ENCODE data around the gene ASIC5. TPM values are rescaled to one million over a fixed set of nuclear protein-coding genes. Genes with fewer than 3 reads are reported as not detected.

ASIC5 gene
- total RNA-seq, 4 donors from 2014 or later = not detected

GRCh38 chr4:155795991-155796390 is 70.1 kb downstream of the ASIC5 start:
- no peaks in the 10 kb centered on the region for H3K9me3 ChIP-seq
- no peak for TF ChIP-seq EP300 (IDR thresholded peaks at IDR 0.05; ENCODE audit: low read depth)
- TF ChIP-seq CTCF (IDR thresholded peaks at IDR 0.05) = peak in 2 of 5 experiments; percentile 17 to 30
- TF ChIP-seq POLR2AphosphoS5 (IDR thresholded peaks at IDR 0.05) = no peak
- TF ChIP-seq POLR2A (IDR thresholded peaks at IDR 0.05) = no peak
- no peak overlapping the region for H3K27ac ChIP-seq
- in situ Hi-C loops (cut with MboI; ENCODE audit: low pct_ligation_motif_present in 1 of 4, low pct_unique_long_range_greater_than_20kb in 1 of 4, low sequenced_read_pairs in 3 of 4) (loop anchor here in 3 of 4 donors (10.0 to 25.0 kb wide), 2 partner anchors 351 to 359 kb away; no protein-coding TSS in a partner anchor), intact Hi-C loops (cut with DNase I; ENCODE audit: low total_unique reads) (no loop called here)
- no peaks in the 10 kb centered on the region for H3K27me3 ChIP-seq
- no peak overlapping the region for H3K4me3 ChIP-seq
- H3K36me3 ChIP-seq = no peaks in the 10 kb centered on the region
- DNase-seq = no peak
- 60 to 63% methylated on average over 1 to 3 of the region's 3 CpGs for WGBS, 2 donors (ENCODE audit: low coverage in 1 of 2)
- no peaks in the 10 kb centered on the region for H3K4me1 ChIP-seq

GRCh38 chr4:155794589-155795236 is 71.4 kb downstream of the ASIC5 start:
- no peaks in the 10 kb centered on the region for H3K36me3 ChIP-seq
- intact Hi-C loops (cut with DNase I; ENCODE audit: low total_unique reads) (no loop called here), in situ Hi-C loops (cut with MboI; ENCODE audit: low pct_ligation_motif_present in 1 of 4, low pct_unique_long_range_greater_than_20kb in 1 of 4, low sequenced_read_pairs in 3 of 4) (loop anchor here in 3 of 4 donors (10.0 to 25.0 kb wide), 2 partner anchors 350 to 357 kb away; no protein-coding TSS in a partner anchor)
- no peaks in the 10 kb centered on the region for H3K27me3 ChIP-seq
- H3K27ac ChIP-seq = no peak overlapping the region
- no peak overlapping the region for H3K4me3 ChIP-seq
- 75 to 80% methylated on average over 1 of the region's 1 CpG for WGBS, 2 donors (ENCODE audit: low coverage in 1 of 2)
- H3K4me1 ChIP-seq = no peaks in the 10 kb centered on the region
- DNase-seq = no peak
- H3K9me3 ChIP-seq = no peaks in the 10 kb centered on the region
- TF ChIP-seq CTCF (IDR thresholded peaks at IDR 0.05) = no peak
- no peak for TF ChIP-seq POLR2AphosphoS5 (IDR thresholded peaks at IDR 0.05)
- TF ChIP-seq POLR2A (IDR thresholded peaks at IDR 0.05) = no peak

DNA sequence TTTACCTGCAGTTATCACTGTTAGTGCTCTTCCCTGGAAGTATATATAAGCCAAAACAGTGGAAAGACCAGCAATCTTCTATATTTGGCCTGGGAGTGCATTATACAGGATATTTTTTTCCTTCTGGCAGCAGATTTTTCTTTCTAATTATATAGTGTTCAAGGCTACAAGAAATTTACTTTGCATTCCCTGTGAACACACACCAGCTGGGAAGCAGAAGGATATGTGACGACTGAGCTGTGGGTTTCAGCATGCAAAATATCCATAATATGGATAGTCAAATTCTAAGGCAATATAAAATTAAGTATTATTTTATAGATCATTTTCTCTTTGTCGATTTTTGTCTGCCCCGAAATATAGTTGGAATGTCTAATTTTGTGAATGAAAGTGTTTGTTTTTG is 76.1 kb downstream of the ASIC5 start:
- no peak overlapping the region for H3K27ac ChIP-seq
- DNase-seq = no peak
- H3K4me1 ChIP-seq = no peaks in the 10 kb centered on the region
- H3K36me3 ChIP-seq = no peaks in the 10 kb centered on the region
- H3K4me3 ChIP-seq = no peak overlapping the region
- H3K27me3 ChIP-seq = no peaks in the 10 kb centered on the region
- H3K9me3 ChIP-seq = no peaks in the 10 kb centered on the region
- TF ChIP-seq POLR2A (IDR thresholded peaks at IDR 0.05) (no peak), POLR2AphosphoS5 (IDR thresholded peaks at IDR 0.05) (no peak), CTCF (IDR thresholded peaks at IDR 0.05) (no peak), EP300 (IDR thresholded peaks at IDR 0.05; ENCODE audit: low read depth) (no peak)
- intact Hi-C loops (cut with DNase I; ENCODE audit: low total_unique reads) = loop anchor here (10.0 kb wide), 1 partner anchor 345 kb away; no protein-coding TSS in a partner anchor
- WGBS, 2 donors (ENCODE audit: low coverage in 1 of 2) = 44 to 53% methylated on average over 3 of the region's 3 CpGs
- in situ Hi-C loops (cut with MboI; ENCODE audit: low pct_ligation_motif_present in 1 of 4, low pct_unique_long_range_greater_than_20kb in 1 of 4, low sequenced_read_pairs in 3 of 4) = loop anchor here (10.0 to 25.0 kb wide), 2 partner anchors 345 to 353 kb away; no protein-coding TSS in a partner anchor

- Histone ChIP-seq H3K27ac (peak overlapping the region in 2 of 4 donors; percentile 7 to 40), H3K27me3 (no peaks in the 10 kb centered on the region), H3K36me3 (no peaks in the 10 kb centered on the region), H3K4me1 (peaks cover 0 to 1% (median 0%) of the 10 kb centered on the region in 4 donors), H3K4me3 (no peak overlapping the region), H3K9me3 (no peaks in the 10 kb centered on the region)
- TF ChIP-seq EP300 (IDR thresholded peaks at IDR 0.05; ENCODE audit: low read depth) = no peak
- no peak for TF ChIP-seq CTCF (IDR thresholded peaks at IDR 0.05)
- TF ChIP-seq POLR2A (IDR thresholded peaks at IDR 0.05) = no peak
- no peak for TF ChIP-seq POLR2AphosphoS5 (IDR thresholded peaks at IDR 0.05)
- no peak for DNase-seq
- intact Hi-C loops (cut with DNase I; ENCODE audit: low total_unique reads) (loop anchor here (10.0 kb wide), 1 partner anchor 345 kb away; no protein-coding TSS in a partner anchor), in situ Hi-C loops (cut with MboI; ENCODE audit: low pct_ligation_motif_present in 1 of 4, low pct_unique_long_range_greater_than_20kb in 1 of 4, low sequenced_read_pairs in 3 of 4) (loop anchor here in 2 of 4 donors (10.0 to 25.0 kb wide), 2 partner anchors 345 to 352 kb away; no protein-coding TSS in a partner anchor)
- WGBS, 2 donors (ENCODE audit: low coverage in 1 of 2) = 53 to 54% methylated on average over 6 of the region's 6 CpGs
Observed at GRCh38 chr4:155789391-155789790, 76.7 kb downstream of the ASIC5 start.
